ENCODE data around the gene GIPC1.

DNA sequence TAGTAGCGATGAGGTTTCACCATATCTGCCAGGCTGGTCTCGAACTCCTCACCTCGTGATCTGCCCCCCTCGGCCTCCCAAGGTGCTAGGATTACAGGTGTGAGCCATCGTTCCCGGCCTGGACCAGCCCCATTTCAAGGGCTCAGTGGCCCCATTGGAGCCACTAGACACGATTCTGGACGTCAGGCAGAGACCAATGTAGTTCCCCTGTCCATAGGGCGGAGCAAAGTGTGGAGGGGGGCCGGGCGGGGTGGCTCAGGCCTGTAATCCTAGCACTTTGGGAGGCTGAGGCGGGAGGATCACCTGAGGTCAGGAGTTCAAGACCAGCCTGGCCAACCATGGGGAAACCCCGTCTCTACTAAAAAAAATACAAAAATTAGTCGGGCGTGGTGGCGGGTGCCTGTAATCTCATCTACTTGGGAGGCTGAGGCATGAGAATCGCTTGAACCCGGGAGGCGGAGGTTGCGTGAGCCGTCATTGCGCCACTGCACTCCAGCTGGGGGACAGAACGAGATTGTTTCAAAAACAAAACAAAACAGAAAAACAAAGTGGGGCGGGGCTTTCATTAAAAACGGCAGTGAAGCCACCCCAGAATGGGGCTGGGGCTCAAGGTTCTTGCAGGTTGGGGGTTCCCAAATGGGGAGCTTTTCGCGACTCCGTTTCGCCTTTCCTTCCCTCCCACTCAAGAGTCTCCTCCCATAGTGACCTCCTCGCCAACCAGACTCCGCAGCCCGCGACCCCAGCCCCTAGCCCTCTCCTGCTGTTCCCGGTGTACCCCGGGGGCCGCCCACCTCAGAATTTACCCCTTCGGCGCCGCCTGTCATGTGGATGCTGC, 32.7 kb upstream of the GIPC1 start:
- TF ChIP-seq, protein P1, sequence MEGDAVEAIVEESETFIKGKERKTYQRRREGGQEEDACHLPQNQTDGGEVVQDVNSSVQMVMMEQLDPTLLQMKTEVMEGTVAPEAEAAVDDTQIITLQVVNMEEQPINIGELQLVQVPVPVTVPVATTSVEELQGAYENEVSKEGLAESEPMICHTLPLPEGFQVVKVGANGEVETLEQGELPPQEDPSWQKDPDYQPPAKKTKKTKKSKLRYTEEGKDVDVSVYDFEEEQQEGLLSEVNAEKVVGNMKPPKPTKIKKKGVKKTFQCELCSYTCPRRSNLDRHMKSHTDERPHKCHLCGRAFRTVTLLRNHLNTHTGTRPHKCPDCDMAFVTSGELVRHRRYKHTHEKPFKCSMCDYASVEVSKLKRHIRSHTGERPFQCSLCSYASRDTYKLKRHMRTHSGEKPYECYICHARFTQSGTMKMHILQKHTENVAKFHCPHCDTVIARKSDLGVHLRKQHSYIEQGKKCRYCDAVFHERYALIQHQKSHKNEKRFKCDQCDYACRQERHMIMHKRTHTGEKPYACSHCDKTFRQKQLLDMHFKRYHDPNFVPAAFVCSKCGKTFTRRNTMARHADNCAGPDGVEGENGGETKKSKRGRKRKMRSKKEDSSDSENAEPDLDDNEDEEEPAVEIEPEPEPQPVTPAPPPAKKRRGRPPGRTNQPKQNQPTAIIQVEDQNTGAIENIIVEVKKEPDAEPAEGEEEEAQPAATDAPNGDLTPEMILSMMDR (IDR thresholded peaks at IDR 0.05): no peak
- no peak for TF ChIP-seq POLR2AphosphoS5 (IDR thresholded peaks at IDR 0.05; ENCODE audit: insufficient read depth in 1 of 2, low read depth in 1 of 2)

All from vagina (tissue), 2 donors.